Measurements from ENCODE around the gene NEIL3. TPM values are rescaled to one million over a fixed set of nuclear protein-coding genes. Genes with fewer than 3 reads are reported as not detected.

Gene NEIL3
- total RNA-seq, 4 donors from 2014 or later: 2.1 to 8.3 (median 3.4) TPM

- Histone ChIP-seq H3K4me3 (no peak overlapping the region), H3K36me3 (no peaks in the 10 kb centered on the region), H3K27me3 (no peaks in the 10 kb centered on the region), H3K9me3 (no peaks in the 10 kb centered on the region), H3K4me1 (no peaks in the 10 kb centered on the region), H3K27ac (no peak overlapping the region)
- DNase-seq: no peak
- no peak for TF ChIP-seq POLR2A (IDR thresholded peaks at IDR 0.05)
- TF ChIP-seq, protein P1, sequence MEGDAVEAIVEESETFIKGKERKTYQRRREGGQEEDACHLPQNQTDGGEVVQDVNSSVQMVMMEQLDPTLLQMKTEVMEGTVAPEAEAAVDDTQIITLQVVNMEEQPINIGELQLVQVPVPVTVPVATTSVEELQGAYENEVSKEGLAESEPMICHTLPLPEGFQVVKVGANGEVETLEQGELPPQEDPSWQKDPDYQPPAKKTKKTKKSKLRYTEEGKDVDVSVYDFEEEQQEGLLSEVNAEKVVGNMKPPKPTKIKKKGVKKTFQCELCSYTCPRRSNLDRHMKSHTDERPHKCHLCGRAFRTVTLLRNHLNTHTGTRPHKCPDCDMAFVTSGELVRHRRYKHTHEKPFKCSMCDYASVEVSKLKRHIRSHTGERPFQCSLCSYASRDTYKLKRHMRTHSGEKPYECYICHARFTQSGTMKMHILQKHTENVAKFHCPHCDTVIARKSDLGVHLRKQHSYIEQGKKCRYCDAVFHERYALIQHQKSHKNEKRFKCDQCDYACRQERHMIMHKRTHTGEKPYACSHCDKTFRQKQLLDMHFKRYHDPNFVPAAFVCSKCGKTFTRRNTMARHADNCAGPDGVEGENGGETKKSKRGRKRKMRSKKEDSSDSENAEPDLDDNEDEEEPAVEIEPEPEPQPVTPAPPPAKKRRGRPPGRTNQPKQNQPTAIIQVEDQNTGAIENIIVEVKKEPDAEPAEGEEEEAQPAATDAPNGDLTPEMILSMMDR (IDR thresholded peaks at IDR 0.05): no peak
- intact Hi-C loops (cut with DNase I): loop anchor here (5.0 kb wide), 1 partner anchor 96 kb away; no protein-coding TSS in a partner anchor
- WGBS, 2 donors: 93 to 98% methylated on average over 6 to 7 of the region's 8 CpGs
Measured at GRCh38 chr4:177348348-177348747, 38.7 kb downstream of the NEIL3 start.

DNA sequence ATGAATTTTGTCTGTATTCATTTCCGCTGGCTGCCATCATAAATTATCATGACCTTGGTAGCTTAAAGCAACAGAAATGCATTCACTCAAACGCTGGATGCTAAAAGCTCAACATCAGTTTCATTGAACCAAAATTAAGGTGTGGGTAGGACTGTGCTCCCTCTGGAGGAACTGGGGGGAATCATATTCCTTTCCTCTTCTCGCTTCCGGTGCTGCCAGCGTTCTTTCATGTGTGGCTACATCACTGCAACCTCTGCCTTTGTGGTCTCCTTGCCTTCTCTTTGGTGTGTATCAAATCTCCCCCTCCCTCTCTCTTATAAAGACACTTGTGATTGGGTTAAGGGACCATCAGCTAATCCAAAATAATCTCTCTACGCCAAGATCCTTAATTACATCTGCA lies 39.5 kb downstream of the NEIL3 start:
- 94 to 97% methylated on average over 6 of the region's 6 CpGs for WGBS, 2 donors
- intact Hi-C loops (cut with DNase I): loop anchor here (5.0 kb wide), 1 partner anchor 97 kb away; no protein-coding TSS in a partner anchor
- TF ChIP-seq POLR2A (IDR thresholded peaks at IDR 0.05): no peak
- TF ChIP-seq, protein P1 (IDR thresholded peaks at IDR 0.05): no peak

GRCh38 chr4:177351622-177352244 lies 42.1 kb downstream of the NEIL3 start:
- intact Hi-C loops (cut with DNase I): no loop called here
- WGBS, 2 donors: 93 to 94% methylated on average over 5 of the region's 5 CpGs
- no peak overlapping the region for H3K4me3 ChIP-seq
- no peaks in the 10 kb centered on the region for H3K27me3 ChIP-seq
- H3K4me1 ChIP-seq: peaks cover 0 to 11% (median 0%) of the 10 kb centered on the region in 3 donors
- no peaks in the 10 kb centered on the region for H3K36me3 ChIP-seq
- no peak for TF ChIP-seq POLR2A (IDR thresholded peaks at IDR 0.05)
- TF ChIP-seq, protein P1 (IDR thresholded peaks at IDR 0.05): no peak
- DNase-seq: no peak
- no peaks in the 10 kb centered on the region for H3K9me3 ChIP-seq
- no peak overlapping the region for H3K27ac ChIP-seq

More for the DNA sequence above, 39.5 kb downstream of the NEIL3 start:
- DNase-seq: no peak
- Histone ChIP-seq H3K4me1 (no peaks in the 10 kb centered on the region), H3K9me3 (no peaks in the 10 kb centered on the region), H3K27me3 (no peaks in the 10 kb centered on the region), H3K36me3 (no peaks in the 10 kb centered on the region), H3K4me3 (no peak overlapping the region), H3K27ac (no peak overlapping the region)

- TF ChIP-seq, protein P1 (IDR thresholded peaks at IDR 0.05): no peak
- no peak for TF ChIP-seq POLR2A (IDR thresholded peaks at IDR 0.05)
- Histone ChIP-seq H3K4me1 (peaks cover 0 to 19% (median 0%) of the 10 kb centered on the region in 3 donors), H3K36me3 (no peaks in the 10 kb centered on the region), H3K27me3 (no peaks in the 10 kb centered on the region), H3K9me3 (no peaks in the 10 kb centered on the region), H3K4me3 (no peak overlapping the region), H3K27ac (no peak overlapping the region)
- no peak for DNase-seq
- intact Hi-C loops (cut with DNase I): no loop called here
Measured at GRCh38 chr4:177356206-177356605, 46.5 kb downstream of the NEIL3 start.

DNA sequence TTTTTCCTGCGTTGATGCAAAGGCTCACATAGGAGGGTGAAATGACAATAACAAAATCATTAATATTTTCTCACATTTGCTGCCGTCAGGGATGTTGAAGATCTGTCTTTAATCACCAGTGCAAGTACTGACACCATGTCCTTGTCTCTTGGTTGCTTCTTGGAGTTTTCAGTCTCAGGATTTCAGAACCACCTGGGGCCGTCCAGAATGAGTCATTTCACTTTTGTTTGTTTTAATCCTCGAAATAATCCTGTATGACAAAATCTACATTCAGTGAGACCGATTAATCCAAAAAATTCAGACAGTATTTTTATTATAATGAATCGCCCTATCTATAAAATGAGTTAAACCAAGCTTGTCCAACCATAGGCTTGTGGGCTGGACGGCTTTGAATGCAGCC lies 47.2 kb downstream of the NEIL3 start:
- no peak for DNase-seq
- WGBS, 2 donors: 27 to 50% methylated on average over 7 of the region's 7 CpGs
- Histone ChIP-seq H3K4me1 (peaks cover 0 to 19% (median 0%) of the 10 kb centered on the region in 3 donors), H3K27me3 (no peaks in the 10 kb centered on the region), H3K36me3 (no peaks in the 10 kb centered on the region), H3K27ac (no peak overlapping the region), H3K4me3 (no peak overlapping the region), H3K9me3 (no peaks in the 10 kb centered on the region)
- intact Hi-C loops (cut with DNase I): no loop called here
- TF ChIP-seq, protein P1 (IDR thresholded peaks at IDR 0.05): no peak
- no peak for TF ChIP-seq POLR2A (IDR thresholded peaks at IDR 0.05)

All from esophagus squamous epithelium (tissue), 5 donors.